ENCODE measurements around the gene SLC16A10. TPM values are rescaled to one million over a fixed set of nuclear protein-coding genes. Genes with fewer than 3 reads are reported as not detected.
"Not testable (repeated sequence)": the region's sequence is repeated elsewhere in the genome, so short reads cannot be mapped to it uniquely, and the experiment has no call there.

SLC16A10 gene
- total and polyA plus RNA-seq, 2 experiments from 2014 or later: 12.1 to 30.9 TPM

- ATAC-seq: no peak
- H3K27ac Mint-ChIP-seq: peak overlapping the region; percentile 87
- Histone ChIP-seq H3K9me2 (ENCODE audit: insufficient read depth) (no peaks in the 10 kb centered on the region), H3K4me1 (ENCODE audit: insufficient read depth) (peaks cover 49% of the 10 kb centered on the region), H3K27me3 (ENCODE audit: insufficient read depth) (peaks cover 12% of the 10 kb centered on the region), H3K4me3 (peak overlapping the region; percentile 29), H3K79me2 (replicated peaks; ENCODE audit: insufficient read depth) (0 out of 2 replicates have a peak, but pooled peaks cover 4% of the 10 kb centered on the region), H3K27ac (ENCODE audit: low read depth) (peak overlapping the region; percentile 70; the same call in 1 of the 2 replicates), H3K4me2 (peak overlapping the region; percentile 48), H3F3A (replicated peaks; ENCODE audit: low read depth) (no peaks in the 10 kb centered on the region; the same call in 1 of the 2 replicates), H2AFZ (no peak overlapping the region), H3K36me3 (ENCODE audit: insufficient read depth) (no peaks in the 10 kb centered on the region), H4K20me1 (replicated peaks; ENCODE audit: insufficient read depth) (no peaks in the 10 kb centered on the region)
- H3K36me3 Mint-ChIP-seq (ENCODE audit: low read depth): no peaks in the 10 kb centered on the region
- TF ChIP-seq EZH2phosphoT487 (IDR thresholded peaks at IDR 0.05; ENCODE audit: unreplicated experiment): no peak
- no peak for TF ChIP-seq ZNF114 (CRISPR knock-in tag; IDR thresholded peaks at IDR 0.05)
- TF ChIP-seq, protein P1, sequence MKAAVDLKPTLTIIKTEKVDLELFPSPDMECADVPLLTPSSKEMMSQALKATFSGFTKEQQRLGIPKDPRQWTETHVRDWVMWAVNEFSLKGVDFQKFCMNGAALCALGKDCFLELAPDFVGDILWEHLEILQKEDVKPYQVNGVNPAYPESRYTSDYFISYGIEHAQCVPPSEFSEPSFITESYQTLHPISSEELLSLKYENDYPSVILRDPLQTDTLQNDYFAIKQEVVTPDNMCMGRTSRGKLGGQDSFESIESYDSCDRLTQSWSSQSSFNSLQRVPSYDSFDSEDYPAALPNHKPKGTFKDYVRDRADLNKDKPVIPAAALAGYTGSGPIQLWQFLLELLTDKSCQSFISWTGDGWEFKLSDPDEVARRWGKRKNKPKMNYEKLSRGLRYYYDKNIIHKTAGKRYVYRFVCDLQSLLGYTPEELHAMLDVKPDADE (IDR thresholded peaks at IDR 0.05): no peak
- no peak for TF ChIP-seq POLR2AphosphoS5 (IDR thresholded peaks at IDR 0.05; ENCODE audit: low read depth)
- TF ChIP-seq EZH2 (IDR thresholded peaks at IDR 0.05; ENCODE audit: low read depth, unreplicated experiment): no peak
- peaks cover 46% of the 10 kb centered on the region for H3K4me1 Mint-ChIP-seq
- H3K27me3 Mint-ChIP-seq (ENCODE audit: insufficient read depth, low read depth, poor library complexity): peaks cover 22% of the 10 kb centered on the region
- H3K9me3 Mint-ChIP-seq: no peaks in the 10 kb centered on the region
- H3K4me3 Mint-ChIP-seq: peak overlapping the region; percentile 53
- DNase-seq (ENCODE audit: low spot score): no peak
Observed at GRCh38 chr6:111254779-111255166, 167.5 kb downstream of the SLC16A10 start.

DNA sequence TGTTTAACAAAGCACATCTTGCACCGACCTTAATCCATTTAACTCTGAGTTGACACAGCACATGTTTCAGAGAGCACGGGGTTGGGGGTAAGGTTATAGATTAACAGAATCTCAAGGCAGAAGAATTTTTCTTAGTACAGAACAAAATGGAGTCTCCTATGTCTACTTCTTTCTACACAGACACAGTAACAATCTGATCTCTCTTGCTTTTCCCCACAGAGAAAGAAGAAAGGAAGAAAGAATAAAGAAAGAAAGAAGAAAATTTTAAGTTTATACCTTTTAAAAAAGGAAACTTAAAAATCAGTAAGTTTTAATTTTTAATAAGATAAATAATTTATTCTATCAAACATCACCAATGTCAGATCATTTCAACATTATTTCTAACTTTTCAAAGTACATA, 168.5 kb downstream of the SLC16A10 start:
- peaks cover 49% of the 10 kb centered on the region for H3K4me1 ChIP-seq (ENCODE audit: insufficient read depth)
- Mint-ChIP-seq H3K27me3 (ENCODE audit: insufficient read depth, low read depth, poor library complexity) (peaks cover 22% of the 10 kb centered on the region), H3K4me1 (peaks cover 46% of the 10 kb centered on the region), H3K4me3 (peak overlapping the region; percentile 47; the same call in 1 of the 3 replicates)
- peaks cover 15% of the 10 kb centered on the region for H3K79me2 ChIP-seq (replicated peaks; ENCODE audit: insufficient read depth)
- not testable (repeated sequence) for H4K20me1 ChIP-seq (replicated peaks; ENCODE audit: insufficient read depth); H3F3A ChIP-seq (replicated peaks; ENCODE audit: low read depth); H3K36me3 Mint-ChIP-seq (ENCODE audit: low read depth); H3K36me3 ChIP-seq (ENCODE audit: insufficient read depth); H3K9me2 ChIP-seq (ENCODE audit: insufficient read depth); H3K27ac Mint-ChIP-seq; H3K9me3 Mint-ChIP-seq; H3K27ac ChIP-seq (ENCODE audit: low read depth); DNase-seq (ENCODE audit: low spot score); ATAC-seq
- peak overlapping the region; percentile 48 for H3K4me2 ChIP-seq
- peak overlapping the region; percentile 34; the same call in 1 of the 2 replicates for H3K4me3 ChIP-seq
- peaks cover 12% of the 10 kb centered on the region for H3K27me3 ChIP-seq (ENCODE audit: insufficient read depth)
- H2AFZ ChIP-seq: peak overlapping the region; percentile 28; the same call in 1 of the 2 replicates

GRCh38 chr6:111256646-111257045, 169.3 kb downstream of the SLC16A10 start:
- Histone ChIP-seq H3K36me3 (ENCODE audit: insufficient read depth) (no peaks in the 10 kb centered on the region), H3K4me1 (ENCODE audit: insufficient read depth) (peaks cover 49% of the 10 kb centered on the region), H3K4me3 (no peak overlapping the region), H3K4me2 (no peak overlapping the region), H2AFZ (no peak overlapping the region), H3F3A (replicated peaks; ENCODE audit: low read depth) (no peaks in the 10 kb centered on the region; the same call in 1 of the 2 replicates), H3K27ac (ENCODE audit: low read depth) (no peak overlapping the region), H4K20me1 (replicated peaks; ENCODE audit: insufficient read depth) (no peaks in the 10 kb centered on the region), H3K79me2 (replicated peaks; ENCODE audit: insufficient read depth) (peaks cover 23% of the 10 kb centered on the region), H3K9me2 (ENCODE audit: insufficient read depth) (no peaks in the 10 kb centered on the region), H3K27me3 (ENCODE audit: insufficient read depth) (peaks cover 12% of the 10 kb centered on the region)
- no peak for ATAC-seq
- Mint-ChIP-seq H3K9me3 (no peaks in the 10 kb centered on the region), H3K27ac (no peak overlapping the region), H3K27me3 (ENCODE audit: insufficient read depth, low read depth, poor library complexity) (peaks cover 22% of the 10 kb centered on the region), H3K4me3 (no peak overlapping the region), H3K4me1 (peaks cover 46% of the 10 kb centered on the region), H3K36me3 (ENCODE audit: low read depth) (no peaks in the 10 kb centered on the region)
- DNase-seq (ENCODE audit: low spot score): no peak
- TF ChIP-seq ZNF331 (CRISPR knock-in tag; IDR thresholded peaks at IDR 0.05; ENCODE audit: low read depth) (no peak), CTCF (conservative IDR thresholded peaks at IDR 0.05; ENCODE audit: low read depth in 2 of 2) (peak in 1 of 2 experiments; percentile 30; a peak in 1 of 4 replicates)

Data from GM23338 (cell line).